Measurements from ENCODE around the gene HCCS.

HCCS gene

DNA sequence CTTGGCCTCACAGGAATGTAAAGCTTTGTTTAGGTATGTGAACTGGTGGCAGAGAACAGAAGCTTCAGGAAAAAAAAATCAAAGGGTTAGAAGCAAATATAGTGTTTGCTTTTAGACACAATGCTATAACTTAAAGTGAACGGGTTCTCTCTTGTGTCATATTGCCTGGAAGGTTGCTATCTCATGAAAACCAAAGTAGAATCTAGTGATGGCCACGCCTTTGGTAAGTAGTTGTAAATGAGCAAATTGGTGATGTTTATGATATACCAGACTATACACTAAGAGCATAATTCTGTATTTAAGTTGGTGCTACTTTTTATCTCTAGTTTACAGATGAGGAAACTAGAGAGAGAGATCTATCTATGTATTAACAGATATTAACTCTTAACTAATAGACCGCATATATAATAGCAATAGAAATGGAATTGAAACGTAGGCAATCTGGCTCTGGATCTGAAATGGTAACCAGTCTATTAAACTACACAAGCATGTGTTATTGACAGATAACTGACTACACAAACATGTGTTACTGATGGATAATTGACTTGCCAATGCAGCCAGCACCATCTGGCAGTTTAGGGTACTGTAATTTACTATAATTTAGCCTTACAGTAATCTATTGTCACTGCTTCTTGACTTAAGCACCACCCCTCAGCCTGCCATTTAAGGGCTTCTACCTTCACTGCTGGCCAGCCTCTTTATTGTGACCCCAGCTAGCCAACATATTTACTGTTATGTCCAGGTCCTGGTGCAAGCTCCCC lies 40.8 kb downstream of the HCCS start:
- no peak for TF ChIP-seq ARNTL (CRISPR knock-in tag; IDR thresholded peaks at IDR 0.05; ENCODE audit: borderline replicate concordance, low read depth)
- TF ChIP-seq, protein P1, sequence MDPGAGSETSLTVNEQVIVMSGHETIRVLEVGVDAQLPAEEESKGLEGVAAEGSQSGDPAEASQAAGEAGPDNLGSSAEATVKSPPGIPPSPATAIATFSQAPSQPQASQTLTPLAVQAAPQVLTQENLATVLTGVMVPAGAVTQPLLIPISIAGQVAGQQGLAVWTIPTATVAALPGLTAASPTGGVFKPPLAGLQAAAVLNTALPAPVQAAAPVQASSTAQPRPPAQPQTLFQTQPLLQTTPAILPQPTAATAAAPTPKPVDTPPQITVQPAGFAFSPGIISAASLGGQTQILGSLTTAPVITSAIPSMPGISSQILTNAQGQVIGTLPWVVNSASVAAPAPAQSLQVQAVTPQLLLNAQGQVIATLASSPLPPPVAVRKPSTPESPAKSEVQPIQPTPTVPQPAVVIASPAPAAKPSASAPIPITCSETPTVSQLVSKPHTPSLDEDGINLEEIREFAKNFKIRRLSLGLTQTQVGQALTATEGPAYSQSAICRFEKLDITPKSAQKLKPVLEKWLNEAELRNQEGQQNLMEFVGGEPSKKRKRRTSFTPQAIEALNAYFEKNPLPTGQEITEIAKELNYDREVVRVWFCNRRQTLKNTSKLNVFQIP (CRISPR knock-in tag; IDR thresholded peaks at IDR 0.05; ENCODE audit: borderline replicate concordance, low read depth): no peak
- TF ChIP-seq GLIS3 (CRISPR knock-in tag; IDR thresholded peaks at IDR 0.05): no peak
- TF ChIP-seq ISL1 (CRISPR knock-in tag; IDR thresholded peaks at IDR 0.05): no peak
- no peak for TF ChIP-seq RARB (CRISPR knock-in tag; IDR thresholded peaks at IDR 0.05)
- TF ChIP-seq, protein P2, sequence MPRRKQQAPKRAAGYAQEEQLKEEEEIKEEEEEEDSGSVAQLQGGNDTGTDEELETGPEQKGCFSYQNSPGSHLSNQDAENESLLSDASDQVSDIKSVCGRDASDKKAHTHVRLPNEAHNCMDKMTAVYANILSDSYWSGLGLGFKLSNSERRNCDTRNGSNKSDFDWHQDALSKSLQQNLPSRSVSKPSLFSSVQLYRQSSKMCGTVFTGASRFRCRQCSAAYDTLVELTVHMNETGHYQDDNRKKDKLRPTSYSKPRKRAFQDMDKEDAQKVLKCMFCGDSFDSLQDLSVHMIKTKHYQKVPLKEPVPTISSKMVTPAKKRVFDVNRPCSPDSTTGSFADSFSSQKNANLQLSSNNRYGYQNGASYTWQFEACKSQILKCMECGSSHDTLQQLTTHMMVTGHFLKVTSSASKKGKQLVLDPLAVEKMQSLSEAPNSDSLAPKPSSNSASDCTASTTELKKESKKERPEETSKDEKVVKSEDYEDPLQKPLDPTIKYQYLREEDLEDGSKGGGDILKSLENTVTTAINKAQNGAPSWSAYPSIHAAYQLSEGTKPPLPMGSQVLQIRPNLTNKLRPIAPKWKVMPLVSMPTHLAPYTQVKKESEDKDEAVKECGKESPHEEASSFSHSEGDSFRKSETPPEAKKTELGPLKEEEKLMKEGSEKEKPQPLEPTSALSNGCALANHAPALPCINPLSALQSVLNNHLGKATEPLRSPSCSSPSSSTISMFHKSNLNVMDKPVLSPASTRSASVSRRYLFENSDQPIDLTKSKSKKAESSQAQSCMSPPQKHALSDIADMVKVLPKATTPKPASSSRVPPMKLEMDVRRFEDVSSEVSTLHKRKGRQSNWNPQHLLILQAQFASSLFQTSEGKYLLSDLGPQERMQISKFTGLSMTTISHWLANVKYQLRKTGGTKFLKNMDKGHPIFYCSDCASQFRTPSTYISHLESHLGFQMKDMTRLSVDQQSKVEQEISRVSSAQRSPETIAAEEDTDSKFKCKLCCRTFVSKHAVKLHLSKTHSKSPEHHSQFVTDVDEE (CRISPR knock-in tag; IDR thresholded peaks at IDR 0.05): no peak
- TF ChIP-seq ZFP30 (CRISPR knock-in tag; IDR thresholded peaks at IDR 0.05): no peak
- TF ChIP-seq PPARA (CRISPR knock-in tag; IDR thresholded peaks at IDR 0.05; ENCODE audit: borderline replicate concordance): no peak
- TF ChIP-seq TOX (CRISPR knock-in tag; IDR thresholded peaks at IDR 0.05; ENCODE audit: borderline replicate concordance): no peak
- TF ChIP-seq SNAI2 (CRISPR knock-in tag; IDR thresholded peaks at IDR 0.05): no peak
- no peak for TF ChIP-seq ESRRG (CRISPR knock-in tag; IDR thresholded peaks at IDR 0.05)
- no peak for TF ChIP-seq CSDC2 (CRISPR knock-in tag; IDR thresholded peaks at IDR 0.05)
- no peak for TF ChIP-seq TCF4 (CRISPR knock-in tag; IDR thresholded peaks at IDR 0.05; ENCODE audit: borderline replicate concordance)
- no peak for TF ChIP-seq ZC3H10 (CRISPR knock-in tag; IDR thresholded peaks at IDR 0.05)
- no peak for ATAC-seq

DNA sequence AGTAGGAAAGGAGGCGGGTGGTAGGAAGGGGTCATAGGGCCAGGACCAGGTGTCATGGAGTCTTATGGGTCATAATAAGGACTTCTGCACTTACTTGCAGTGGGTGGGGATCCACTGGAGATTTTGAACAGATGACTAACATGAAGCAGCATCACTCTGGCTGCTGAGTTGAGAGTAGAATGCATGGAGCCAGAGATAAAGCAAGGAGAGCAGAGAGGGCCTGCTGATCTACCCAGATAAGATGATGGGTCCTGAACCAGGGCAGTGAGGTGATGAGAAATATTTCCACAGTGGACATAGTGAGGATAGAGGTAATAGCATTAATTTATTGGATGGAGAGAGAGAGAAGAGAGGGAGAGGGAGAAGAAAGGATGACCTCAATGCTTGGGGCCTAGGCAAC lies 48.0 kb downstream of the HCCS start:
- no peak for ATAC-seq
- TF ChIP-seq, protein P2 (CRISPR knock-in tag; IDR thresholded peaks at IDR 0.05): no peak
- TF ChIP-seq ZNF8 (CRISPR knock-in tag; IDR thresholded peaks at IDR 0.05) (no peak), ZFP30 (CRISPR knock-in tag; IDR thresholded peaks at IDR 0.05) (no peak), CSDC2 (CRISPR knock-in tag; IDR thresholded peaks at IDR 0.05) (no peak), ZFP3 (CRISPR knock-in tag; IDR thresholded peaks at IDR 0.05) (no peak), BACH2 (CRISPR knock-in tag; IDR thresholded peaks at IDR 0.05; ENCODE audit: borderline replicate concordance) (no peak), ARNTL (CRISPR knock-in tag; IDR thresholded peaks at IDR 0.05; ENCODE audit: borderline replicate concordance, low read depth) (no peak), RARB (CRISPR knock-in tag; IDR thresholded peaks at IDR 0.05) (no peak), GLIS3 (CRISPR knock-in tag; IDR thresholded peaks at IDR 0.05) (no peak), ISL1 (CRISPR knock-in tag; IDR thresholded peaks at IDR 0.05) (no peak)
- TF ChIP-seq, protein P1 (CRISPR knock-in tag; IDR thresholded peaks at IDR 0.05; ENCODE audit: borderline replicate concordance, low read depth): no peak

DNA sequence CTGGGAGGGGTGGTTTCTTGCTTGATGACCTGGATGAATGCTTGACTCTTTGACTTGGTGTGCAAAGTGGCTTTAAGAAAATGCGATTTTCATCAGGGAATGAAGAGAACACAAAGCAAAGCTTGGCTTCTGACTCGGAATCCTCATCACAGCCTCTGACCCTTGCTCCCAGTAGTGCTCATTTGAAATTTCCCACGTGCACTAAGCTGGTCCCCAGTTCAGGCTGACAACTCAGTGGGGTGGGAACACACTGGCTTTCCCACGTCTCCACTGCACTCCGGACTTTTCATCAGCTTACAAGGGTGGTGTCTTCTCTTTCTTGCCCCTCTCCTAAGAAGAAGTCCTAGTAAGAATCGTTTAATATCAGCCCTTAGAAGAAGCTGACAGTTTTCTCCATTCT lies 53.3 kb downstream of the HCCS start:
- no peak for TF ChIP-seq OSR1 (CRISPR knock-in tag; IDR thresholded peaks at IDR 0.05)
- TF ChIP-seq SNAI2 (CRISPR knock-in tag; IDR thresholded peaks at IDR 0.05): no peak
- no peak for TF ChIP-seq ZNF70 (CRISPR knock-in tag; IDR thresholded peaks at IDR 0.05)
- TF ChIP-seq ZFP30 (CRISPR knock-in tag; IDR thresholded peaks at IDR 0.05): no peak
- no peak for TF ChIP-seq ZNF8 (CRISPR knock-in tag; IDR thresholded peaks at IDR 0.05)
- no peak for TF ChIP-seq CSDC2 (CRISPR knock-in tag; IDR thresholded peaks at IDR 0.05)
- no peak for TF ChIP-seq BACH2 (CRISPR knock-in tag; IDR thresholded peaks at IDR 0.05; ENCODE audit: borderline replicate concordance)
- no peak for TF ChIP-seq ZFP3 (CRISPR knock-in tag; IDR thresholded peaks at IDR 0.05)
- TF ChIP-seq, protein P2 (CRISPR knock-in tag; IDR thresholded peaks at IDR 0.05): no peak
- TF ChIP-seq ARNTL (CRISPR knock-in tag; IDR thresholded peaks at IDR 0.05; ENCODE audit: borderline replicate concordance, low read depth): no peak
- TF ChIP-seq, protein P3, sequence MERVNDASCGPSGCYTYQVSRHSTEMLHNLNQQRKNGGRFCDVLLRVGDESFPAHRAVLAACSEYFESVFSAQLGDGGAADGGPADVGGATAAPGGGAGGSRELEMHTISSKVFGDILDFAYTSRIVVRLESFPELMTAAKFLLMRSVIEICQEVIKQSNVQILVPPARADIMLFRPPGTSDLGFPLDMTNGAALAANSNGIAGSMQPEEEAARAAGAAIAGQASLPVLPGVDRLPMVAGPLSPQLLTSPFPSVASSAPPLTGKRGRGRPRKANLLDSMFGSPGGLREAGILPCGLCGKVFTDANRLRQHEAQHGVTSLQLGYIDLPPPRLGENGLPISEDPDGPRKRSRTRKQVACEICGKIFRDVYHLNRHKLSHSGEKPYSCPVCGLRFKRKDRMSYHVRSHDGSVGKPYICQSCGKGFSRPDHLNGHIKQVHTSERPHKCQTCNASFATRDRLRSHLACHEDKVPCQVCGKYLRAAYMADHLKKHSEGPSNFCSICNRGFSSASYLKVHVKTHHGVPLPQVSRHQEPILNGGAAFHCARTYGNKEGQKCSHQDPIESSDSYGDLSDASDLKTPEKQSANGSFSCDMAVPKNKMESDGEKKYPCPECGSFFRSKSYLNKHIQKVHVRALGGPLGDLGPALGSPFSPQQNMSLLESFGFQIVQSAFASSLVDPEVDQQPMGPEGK (CRISPR knock-in tag; IDR thresholded peaks at IDR 0.05; ENCODE audit: borderline replicate concordance): no peak
- ATAC-seq: no peak
